GM18867 (cell line): ENCODE data around the gene ETV6.

ENCODE experiments used
- ATAC-seq: cut with Tn5 transposase; IDR thresholded peaks from one replicate; pipeline ENCODE4 v1.9.1; 2021; ENCODE audit warnings: mild to moderate bottlenecking, moderate library complexity; ENCODE audit not compliant: unreplicated experiment

Gene ETV6

DNA sequence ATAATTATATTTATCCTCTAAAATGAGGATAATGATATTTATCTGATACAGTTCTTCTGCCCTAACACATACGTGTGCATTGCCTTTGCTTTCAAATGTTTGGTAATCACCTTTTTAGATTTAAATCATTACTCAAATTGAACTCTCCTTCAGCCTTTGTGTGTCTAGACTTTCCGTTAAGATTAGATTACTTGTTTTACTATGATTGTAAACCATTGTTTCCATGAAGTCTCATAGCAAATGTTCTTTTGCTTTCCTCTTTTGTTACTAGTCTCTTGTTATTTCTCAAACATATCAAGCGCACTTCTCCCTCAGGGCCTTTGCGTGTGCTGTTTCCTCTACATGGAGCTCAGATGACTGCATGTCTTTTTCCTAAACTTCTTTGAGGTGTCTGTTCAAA lies 63.7 kb downstream of the ETV6 start:
- ATAC-seq: no peak

GRCh38 chr12:11714626-11715025 lies 65.2 kb downstream of the ETV6 start:
- ATAC-seq: no peak

- ATAC-seq: no peak
These were observed 66.1 kb downstream of the ETV6 start for GRCh38 chr12:11715621-11716020.

DNA sequence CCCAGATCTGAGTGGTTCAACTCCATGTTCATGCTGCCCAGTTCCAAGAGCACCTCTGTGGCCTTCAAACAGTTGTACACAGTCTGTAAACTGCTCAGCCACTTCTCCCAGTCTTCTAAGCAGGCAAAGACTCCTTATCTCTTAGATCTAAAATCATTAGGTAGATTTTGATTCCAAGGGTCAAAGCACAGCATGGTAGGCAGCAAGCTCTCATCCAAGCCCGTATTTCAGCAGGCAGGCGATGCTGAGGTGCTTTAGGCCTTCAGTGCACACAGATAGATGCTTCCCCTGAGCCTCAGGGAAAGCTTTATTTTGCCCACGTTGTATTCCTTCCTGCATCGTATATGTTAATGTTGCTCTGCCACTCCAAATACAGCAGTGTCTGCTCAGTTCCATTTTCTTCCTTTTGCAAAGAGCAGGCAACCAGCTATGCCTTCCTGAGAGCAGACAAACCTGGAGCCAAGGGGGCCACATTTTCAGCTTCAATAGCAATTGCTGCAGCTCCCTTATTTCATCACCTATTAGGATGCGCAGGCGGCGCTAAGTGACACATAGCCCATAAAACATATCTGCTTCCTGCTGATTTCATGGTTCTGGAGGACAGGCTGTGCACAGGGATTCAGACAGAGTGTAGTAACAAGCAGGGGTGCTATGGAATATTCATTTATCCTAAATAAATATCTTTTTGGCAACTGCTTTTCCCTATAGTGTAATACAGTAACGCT lies 67.5 kb downstream of the ETV6 start:
- ATAC-seq: no peak

GRCh38 chr12:11717519-11717961 lies 68.1 kb downstream of the ETV6 start:
- ATAC-seq: no peak

GRCh38 chr12:11718105-11718504 lies 68.6 kb downstream of the ETV6 start:
- ATAC-seq: no peak

DNA sequence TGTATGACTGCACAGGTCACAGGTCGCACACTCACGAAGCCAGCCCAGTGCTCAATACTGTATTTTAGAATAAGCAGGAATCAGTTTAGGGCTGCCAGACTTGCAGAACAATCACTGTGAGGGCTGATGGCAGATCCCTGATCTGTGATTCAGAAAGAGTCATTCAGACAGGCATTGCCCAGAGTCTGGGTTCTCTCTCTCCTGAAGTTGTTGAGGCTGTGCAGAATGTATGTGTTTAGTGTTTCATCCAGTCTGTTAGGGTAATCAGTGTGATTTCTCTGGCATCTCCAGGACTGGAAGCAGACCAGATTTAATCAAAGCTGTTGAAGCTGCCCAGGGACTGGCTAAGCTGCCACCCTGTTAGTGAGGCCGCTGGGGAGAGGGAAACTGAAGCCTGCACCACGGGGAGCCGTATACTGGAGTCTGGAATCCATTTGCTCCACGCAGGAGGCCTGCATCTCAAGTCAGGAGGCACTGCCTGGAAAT lies 69.3 kb downstream of the ETV6 start:
- no peak for ATAC-seq

DNA sequence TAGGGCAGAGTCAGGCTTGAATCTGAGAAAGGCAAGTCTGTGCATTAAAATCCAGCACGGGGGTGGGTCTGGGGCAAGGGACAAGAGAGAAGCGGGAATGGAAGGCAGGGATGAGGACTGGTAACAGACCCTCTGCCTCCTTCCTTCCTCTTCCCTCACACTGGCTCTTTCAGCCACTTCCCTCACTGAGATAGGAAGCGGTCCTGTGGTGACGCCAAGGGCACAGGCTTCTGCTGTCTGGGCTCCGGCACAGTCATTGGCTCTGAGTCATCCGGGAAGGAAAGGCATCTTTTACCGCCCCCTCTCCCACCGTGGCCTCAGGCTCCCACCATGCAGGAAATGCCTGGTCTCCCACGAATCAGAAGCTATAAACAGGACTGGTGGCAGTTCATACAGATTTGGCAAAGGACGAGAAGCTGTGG lies 70.2 kb downstream of the ETV6 start:
- no peak for ATAC-seq

DNA sequence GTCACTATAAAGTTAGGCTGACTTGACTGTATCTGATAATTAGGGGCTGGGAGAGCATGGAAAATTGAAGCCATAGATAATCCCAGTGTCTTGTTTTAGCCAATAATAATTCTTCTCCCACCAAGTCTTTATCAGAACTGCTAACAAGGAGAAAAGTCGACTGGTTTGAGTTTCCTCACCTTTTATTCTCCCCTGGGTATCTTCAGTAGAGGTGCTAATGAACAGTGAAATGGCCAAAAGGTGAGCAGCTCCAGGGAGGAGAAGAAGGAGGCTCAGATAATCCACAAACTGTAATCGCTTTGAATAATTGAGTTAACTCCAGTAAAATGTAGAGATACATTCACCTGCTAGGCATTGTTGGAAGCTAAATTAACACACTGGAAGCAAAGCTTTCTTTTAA lies 72.6 kb downstream of the ETV6 start:
- ATAC-seq: no peak

DNA sequence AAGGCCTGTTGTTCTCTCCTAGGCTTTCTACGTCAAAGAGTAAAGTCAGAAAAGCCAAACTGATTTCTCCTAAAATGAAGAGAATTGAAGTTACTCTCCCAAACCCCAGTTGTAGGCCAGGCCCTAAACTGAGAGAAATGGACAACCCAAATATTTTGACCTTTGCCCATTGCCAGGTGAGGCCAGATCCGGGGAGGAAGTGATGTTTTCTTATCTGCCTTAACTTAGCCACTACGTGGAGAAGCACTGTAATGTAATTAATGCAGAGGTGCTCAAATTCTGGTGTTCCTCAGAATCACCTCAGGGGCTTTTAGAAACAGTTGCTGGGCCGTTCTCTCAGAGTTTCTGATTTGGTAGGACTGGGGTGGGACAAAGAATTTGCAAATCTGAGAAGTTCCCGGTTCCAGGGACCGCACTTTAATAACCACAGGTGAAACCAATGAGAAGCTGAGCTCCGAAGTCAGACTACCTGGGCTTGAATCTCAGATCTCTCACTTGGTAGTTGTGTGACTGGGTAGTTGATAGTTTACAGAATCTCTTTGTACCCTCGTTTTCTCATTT lies 73.2 kb downstream of the ETV6 start:
- ATAC-seq: no peak

DNA sequence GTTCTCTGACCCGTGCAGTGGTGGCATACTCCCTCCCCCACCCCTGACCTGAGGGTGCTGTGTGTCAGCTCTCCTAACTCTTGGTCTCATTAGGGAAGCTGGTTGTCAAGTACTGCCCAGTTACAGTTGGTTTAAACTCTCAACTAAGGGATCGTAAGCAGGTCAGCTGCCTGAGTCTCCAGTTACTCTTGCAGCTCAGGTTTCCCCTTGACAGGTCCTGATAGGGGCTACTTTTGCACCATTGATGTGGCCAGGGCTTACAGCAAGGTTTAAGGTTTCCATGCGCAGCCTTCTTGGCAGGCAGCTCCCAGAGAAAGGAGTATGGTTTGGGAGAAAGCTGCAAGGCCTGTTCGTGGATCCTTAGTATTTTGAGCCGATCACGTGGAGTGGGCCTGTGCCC lies 74.5 kb downstream of the ETV6 start:
- ATAC-seq: no peak

DNA sequence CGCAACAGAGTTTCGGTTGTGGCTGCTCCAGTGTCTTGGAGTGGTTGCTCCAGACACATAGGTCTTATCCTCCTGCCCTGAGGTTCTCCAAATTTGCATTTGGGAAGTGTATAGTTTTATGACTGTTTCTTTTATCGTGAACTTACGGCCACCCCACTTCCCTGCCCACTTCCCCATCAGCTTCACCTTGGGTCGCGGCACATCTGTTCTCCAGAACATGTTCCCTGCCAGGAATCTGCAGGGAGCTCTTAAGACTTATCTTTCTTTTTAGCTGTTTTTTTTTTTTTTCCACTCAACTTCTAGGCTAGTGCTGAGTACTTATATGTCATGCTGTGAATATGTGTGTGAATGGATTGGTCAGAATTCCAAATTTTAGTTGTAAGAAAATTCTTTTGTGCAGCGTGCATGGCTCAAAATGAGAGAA lies 75.4 kb downstream of the ETV6 start:
- ATAC-seq: no peak

GRCh38 chr12:11725686-11726085 lies 76.2 kb downstream of the ETV6 start:
- ATAC-seq: no peak

DNA sequence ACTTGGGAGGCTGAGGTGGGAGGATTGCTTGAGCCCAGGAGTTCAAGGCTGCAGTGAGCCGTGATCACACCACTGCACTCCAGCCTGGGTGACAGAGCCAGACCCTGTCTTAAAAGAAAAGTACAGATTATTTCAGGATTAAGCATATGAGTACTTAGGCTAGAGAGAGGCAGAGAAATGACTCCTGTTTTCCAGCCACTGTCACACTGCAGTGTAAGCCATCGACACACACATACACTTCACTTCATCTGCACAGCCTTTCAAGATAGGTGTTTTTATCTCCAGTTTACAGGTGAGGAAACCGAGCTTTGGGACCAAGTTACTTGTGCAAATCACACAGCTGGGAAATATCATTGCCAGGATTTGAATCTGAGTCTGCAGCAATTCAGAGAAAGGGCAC lies 77.2 kb downstream of the ETV6 start:
- ATAC-seq: no peak

DNA sequence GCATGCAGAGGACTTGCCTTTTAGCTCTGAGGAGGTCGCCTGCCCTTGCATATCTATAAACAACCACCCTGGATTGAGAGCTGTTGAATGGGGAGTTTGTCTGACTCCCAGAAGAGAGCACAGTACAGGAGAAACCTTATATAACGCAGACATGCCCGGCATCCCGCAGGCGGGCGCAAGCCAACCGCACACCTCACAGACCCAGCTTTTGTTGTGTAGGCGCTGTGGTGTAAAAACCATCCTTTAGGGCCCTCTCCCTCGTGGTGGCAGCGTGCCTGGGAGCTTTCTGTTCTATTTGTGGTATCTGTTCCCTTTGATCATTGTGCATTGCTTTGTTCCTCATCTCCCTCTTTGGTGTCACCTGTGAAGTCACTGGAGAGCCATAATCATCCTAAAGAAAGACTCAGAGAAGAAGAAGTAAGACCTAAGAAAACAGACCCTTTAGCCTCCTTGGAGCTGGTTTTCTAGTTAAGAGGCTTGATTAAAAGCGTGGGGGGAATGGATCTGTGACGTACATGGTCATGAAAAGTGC lies 77.7 kb downstream of the ETV6 start:
- ATAC-seq: no peak

DNA sequence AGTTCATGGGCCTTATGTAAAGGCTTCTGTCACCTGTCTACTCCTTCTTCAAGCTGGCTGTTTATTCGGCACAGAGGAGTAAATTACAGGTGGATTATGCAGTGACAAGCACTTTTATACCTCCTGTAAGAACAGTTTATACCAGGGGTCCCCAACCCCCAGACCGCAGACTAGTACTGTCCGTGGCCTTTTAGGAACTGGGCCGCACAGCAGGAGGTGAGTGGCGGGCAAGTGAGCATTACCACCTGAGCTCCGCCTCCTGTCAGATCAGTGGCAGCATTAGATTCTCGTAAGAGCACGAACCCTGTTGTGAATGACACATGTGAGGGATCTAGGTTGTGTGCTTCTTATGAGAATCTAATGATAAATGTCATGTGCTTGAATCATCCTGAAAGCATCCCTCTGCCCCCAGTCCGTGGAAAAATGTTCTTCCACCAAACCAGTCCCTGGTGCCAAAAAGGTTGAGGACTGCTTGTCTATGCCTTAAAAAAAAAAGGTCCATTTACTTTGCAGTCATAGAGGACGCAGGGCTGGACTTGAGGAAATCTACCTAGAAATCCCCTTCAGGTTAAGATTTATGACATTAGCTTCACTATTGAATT lies 78.8 kb downstream of the ETV6 start:
- no peak for ATAC-seq

GRCh38 chr12:11729008-11729407 lies 79.5 kb downstream of the ETV6 start:
- ATAC-seq: no peak

GRCh38 chr12:11729439-11730150 lies 80.1 kb downstream of the ETV6 start:
- no peak for ATAC-seq

DNA sequence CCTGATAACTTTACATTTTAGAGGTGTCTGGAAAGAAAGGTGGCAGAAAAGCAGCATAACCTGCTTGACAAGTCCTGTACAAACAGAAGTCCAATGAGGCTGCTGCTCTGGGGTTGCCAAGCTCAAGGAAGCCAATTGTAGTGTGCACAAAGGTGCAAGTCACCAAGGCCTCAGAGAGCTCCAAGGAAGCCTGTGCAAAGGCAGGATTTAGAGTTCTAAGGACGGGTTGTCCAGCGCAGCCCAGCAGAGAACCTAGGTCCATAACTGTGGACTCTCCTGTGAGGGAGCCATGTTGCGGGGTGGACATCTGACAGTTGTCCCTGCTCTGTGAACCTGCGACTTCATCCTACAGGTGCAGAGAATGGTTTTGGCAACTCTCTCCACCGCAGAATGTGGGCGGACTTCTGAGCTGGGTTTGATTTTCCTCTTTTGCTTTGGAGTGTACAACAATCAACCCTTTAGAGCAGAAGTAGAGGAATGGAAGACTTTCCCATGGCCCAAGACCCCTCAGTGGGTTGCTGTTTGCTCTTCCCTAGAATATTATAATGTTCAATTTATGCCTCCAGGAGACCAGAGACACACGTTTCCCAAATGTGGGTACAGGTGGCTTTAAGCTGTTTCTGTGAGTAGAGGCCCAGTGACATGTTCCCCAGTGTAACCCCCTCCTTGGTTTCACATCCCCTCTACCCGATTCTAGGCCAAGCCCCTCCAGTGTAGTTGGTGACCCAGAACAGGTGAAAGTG lies 81.0 kb downstream of the ETV6 start:
- ATAC-seq: no peak

DNA sequence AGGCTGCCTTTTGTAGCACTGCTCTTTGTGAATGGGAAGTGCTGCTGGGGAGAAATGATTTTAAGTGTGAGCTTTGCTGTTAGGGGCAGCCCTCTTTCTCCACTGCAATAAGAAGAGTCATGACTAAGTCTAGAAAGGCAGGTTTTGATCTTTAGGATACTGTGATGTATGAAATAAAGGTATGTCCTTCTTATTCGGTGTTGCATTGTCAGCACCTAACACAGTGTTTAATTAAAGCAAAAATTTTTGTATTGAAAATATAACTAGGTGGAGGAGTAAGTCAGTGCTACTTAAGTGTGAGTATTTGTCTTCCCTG lies 81.5 kb downstream of the ETV6 start:
- ATAC-seq: no peak

GRCh38 chr12:11731455-11731854 lies 82.0 kb downstream of the ETV6 start:
- ATAC-seq: peak; percentile 29
